DOHH2 (cell line): ENCODE data around the gene GDNF.
"Not testable (repeated sequence)": the region's sequence is repeated elsewhere in the genome, so short reads cannot be mapped to it uniquely, and the experiment has no call there.

ENCODE experiments used
- H3F3A ChIP-seq: fragments of 200-600 bp; sonication (generic), shearing (Covaris generic); 2 replicates; pipeline ENCODE4 v1.6.0; 2016; ENCODE audit warnings: antibody characterized with exemption, mild to moderate bottlenecking; ENCODE audit not compliant: control insufficient read depth, insufficient read depth
- H3K27ac ChIP-seq: fragments of 200-600 bp; sonication (generic); 2 replicates; pipeline ENCODE4 v1.5.1; 2014; ENCODE audit warnings: low read depth, mild to moderate bottlenecking, low read length, moderate library complexity
- H3K27me3 ChIP-seq: fragments of 200-600 bp; sonication (generic); 2 replicates; pipeline ENCODE4 v1.6.1; 2014; ENCODE audit warnings: mild to moderate bottlenecking, low read length, mixed read lengths; ENCODE audit not compliant: control insufficient read depth
- H3K36me3 ChIP-seq: fragments of 200-600 bp; sonication (generic); 2 replicates; pipeline ENCODE4 v1.6.1; 2014; ENCODE audit warnings: mild to moderate bottlenecking, low read length, moderate library complexity, mixed read lengths; ENCODE audit not compliant: control insufficient read depth
- H3K4me1 ChIP-seq: fragments of 200-600 bp; sonication (generic); 2 replicates; pipeline ENCODE4 v1.6.1; 2014; ENCODE audit warnings: mild to moderate bottlenecking, low read length, mixed read lengths; ENCODE audit not compliant: control insufficient read depth
- H3K4me2 ChIP-seq: fragments of 200-600 bp; sonication (generic); 2 replicates; pipeline ENCODE4 v1.6.0; 2014; ENCODE audit warnings: mild to moderate bottlenecking, low read length, moderate library complexity
- H3K4me3 ChIP-seq: fragments of 200-600 bp; sonication (generic); 2 replicates; pipeline ENCODE4 v1.5.1; 2014; ENCODE audit warnings: mild to moderate bottlenecking, low read length, mixed read lengths
- H3K79me2 ChIP-seq: fragments of 200-600 bp; sonication (generic); 2 replicates; pipeline ENCODE4 v1.6.1; 2014; ENCODE audit warnings: mild to moderate bottlenecking, low read length, mixed read lengths; ENCODE audit not compliant: control insufficient read depth
- H3K9me2 ChIP-seq: fragments of 200-600 bp; sonication (generic); replicated peaks from 2 replicates; pipeline ENCODE4 v1.6.1; 2014; ENCODE audit warnings: mild to moderate bottlenecking, low read length, mixed read lengths; ENCODE audit not compliant: control insufficient read depth
- H3K9me3 ChIP-seq: fragments of 200-600 bp; sonication (generic); 2 replicates; pipeline ENCODE4 v1.6.1; 2014; ENCODE audit warnings: antibody characterized with exemption, low read length, mixed read lengths; ENCODE audit not compliant: control insufficient read depth, insufficient read depth
- H4K20me1 ChIP-seq: fragments of 200-600 bp; sonication (generic); 2 replicates; pipeline ENCODE4 v1.6.0; 2014; ENCODE audit warnings: low read depth, mild to moderate bottlenecking, antibody characterized with exemption, low read length, moderate library complexity; ENCODE audit not compliant: control insufficient read depth, insufficient read depth
- CTCF ChIP-seq: fragments of 200-600 bp; sonication (generic); IDR thresholded peaks from one replicate; pipeline ENCODE4 v1.5.1; 2014; ENCODE audit warnings: antibody characterized with exemption, mild to moderate bottlenecking, low read depth, low read length; ENCODE audit not compliant: poor library complexity, severe bottlenecking
- EZH2phosphoT487 ChIP-seq: fragments of 200-600 bp; sonication (generic); IDR thresholded peaks from 2 replicates; pipeline ENCODE4 v1.6.1; 2017; ENCODE audit warnings: borderline replicate concordance, mild to moderate bottlenecking, antibody characterized with exemption, low read length, moderate library complexity, mixed read lengths

Gene GDNF

DNA sequence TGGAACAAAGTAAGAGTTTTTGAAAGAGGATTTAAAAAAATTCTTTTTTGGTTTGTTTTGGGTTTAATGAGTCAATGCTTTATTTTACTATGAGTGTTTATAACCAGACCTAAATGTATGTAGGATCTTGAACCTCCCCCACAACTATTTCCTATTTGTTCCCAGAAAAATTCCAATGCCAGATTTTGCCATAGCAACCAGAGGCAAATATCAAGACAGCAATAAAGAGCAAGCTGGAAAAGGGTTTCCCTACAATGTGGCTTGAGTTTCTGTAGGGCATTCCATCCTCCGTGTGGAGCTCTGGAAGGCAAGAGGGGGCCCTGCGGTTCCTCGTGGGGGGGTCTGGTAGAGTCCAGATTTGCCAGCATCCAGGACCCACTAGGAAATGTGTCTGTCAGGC lies 27.8 kb upstream of the GDNF start:
- H3K4me3 ChIP-seq = no peak overlapping the region

GRCh38 chr5:37862907-37863306 lies 23.1 kb upstream of the GDNF start:
- H3K27ac ChIP-seq, H3K27me3 ChIP-seq, H3K9me3 ChIP-seq, H4K20me1 ChIP-seq, H3K4me3 ChIP-seq, H3K79me2 ChIP-seq, H3K9me2 ChIP-seq, H3K36me3 ChIP-seq, H3F3A ChIP-seq, H3K4me2 ChIP-seq, H3K4me1 ChIP-seq: not testable (repeated sequence)

More for the DNA sequence above, 27.8 kb upstream of the GDNF start:
- no peaks in the 10 kb centered on the region for H3K79me2 ChIP-seq
- TF ChIP-seq CTCF = no peak
- no peak for TF ChIP-seq EZH2phosphoT487
- no peak overlapping the region for H3K4me2 ChIP-seq
- H3K27me3 ChIP-seq = no peaks in the 10 kb centered on the region
- no peaks in the 10 kb centered on the region for H3F3A ChIP-seq
- no peaks in the 10 kb centered on the region for H3K36me3 ChIP-seq
- H3K4me1 ChIP-seq = no peaks in the 10 kb centered on the region
- no peaks in the 10 kb centered on the region for H3K9me2 ChIP-seq
- H4K20me1 ChIP-seq = no peaks in the 10 kb centered on the region
- no peaks in the 10 kb centered on the region for H3K9me3 ChIP-seq
- no peak overlapping the region for H3K27ac ChIP-seq

DNA sequence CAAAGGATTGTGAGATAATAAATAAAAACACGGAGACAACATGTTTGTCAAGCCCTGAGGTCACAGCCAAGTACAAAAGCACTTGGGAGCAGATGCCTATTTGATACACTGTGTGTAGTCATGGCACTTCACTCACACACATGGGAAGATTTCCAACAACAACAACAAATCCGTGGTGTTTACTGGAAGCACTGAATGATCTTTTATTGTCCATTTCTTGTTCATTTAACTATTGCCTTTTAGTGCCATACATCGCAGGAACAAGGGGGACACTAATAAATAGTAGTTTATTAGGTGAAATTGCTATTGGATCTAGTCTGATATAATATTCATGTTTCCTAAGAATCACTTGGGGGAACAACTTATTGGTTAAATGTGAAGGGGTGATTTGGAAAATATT lies 20.4 kb upstream of the GDNF start:
- Histone ChIP-seq H4K20me1 (no peaks in the 10 kb centered on the region), H3K9me2 (no peaks in the 10 kb centered on the region), H3K36me3 (no peaks in the 10 kb centered on the region), H3K79me2 (no peaks in the 10 kb centered on the region), H3K4me1 (0 out of 2 replicates have a peak, but pooled peaks cover 3% of the 10 kb centered on the region), H3K9me3 (no peaks in the 10 kb centered on the region), H3K4me2 (no peak overlapping the region), H3F3A (no peaks in the 10 kb centered on the region), H3K27ac (no peak overlapping the region), H3K27me3 (no peaks in the 10 kb centered on the region), H3K4me3 (no peak overlapping the region)
- TF ChIP-seq EZH2phosphoT487 (no peak), CTCF (no peak)

DNA sequence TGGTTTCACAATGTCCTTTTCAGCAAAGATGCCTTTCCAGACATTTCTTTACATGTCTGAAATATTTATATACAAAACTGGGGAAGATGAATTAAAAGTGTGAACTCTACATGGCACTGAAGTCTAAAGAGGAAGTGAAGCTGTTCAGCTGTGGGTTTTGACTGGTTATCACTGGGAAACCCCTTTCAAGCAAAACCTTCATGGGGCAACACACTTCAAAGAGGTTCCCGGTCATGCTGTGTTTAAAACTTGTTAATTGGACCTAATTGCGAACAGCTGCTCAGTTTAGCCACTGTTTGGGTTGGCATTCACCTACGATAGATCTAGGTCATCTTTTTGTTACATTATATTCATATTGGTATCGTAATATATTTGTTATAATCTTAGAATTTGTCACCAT lies 20.0 kb upstream of the GDNF start:
- TF ChIP-seq EZH2phosphoT487 (no peak), CTCF (no peak)
- H3F3A ChIP-seq = no peaks in the 10 kb centered on the region

More for the DNA sequence above, 20.0 kb upstream of the GDNF start:
- no peaks in the 10 kb centered on the region for H3K9me3 ChIP-seq
- H4K20me1 ChIP-seq = no peaks in the 10 kb centered on the region
- no peaks in the 10 kb centered on the region for H3K36me3 ChIP-seq
- H3K4me1 ChIP-seq = 0 out of 2 replicates have a peak, but pooled peaks cover 3% of the 10 kb centered on the region
- no peaks in the 10 kb centered on the region for H3K9me2 ChIP-seq
- H3K4me3 ChIP-seq = no peak overlapping the region
- no peaks in the 10 kb centered on the region for H3K79me2 ChIP-seq
- no peaks in the 10 kb centered on the region for H3K27me3 ChIP-seq
- H3K4me2 ChIP-seq = no peak overlapping the region
- H3K27ac ChIP-seq = no peak overlapping the region
